Lung (tissue), 12 donors: ENCODE data around the gene MYZAP. TPM values are rescaled to one million over a fixed set of nuclear protein-coding genes. Genes with fewer than 3 reads are reported as not detected.
A peak's percentile ranks its signal among the peaks of the same experiment; 100 is the strongest.

ENCODE experiments used
- ATAC-seq: fragments of 200-7000 bp; cut with Tn5 transposase; one replicate; pipeline ENCODE4 v1.9.1; 2020; ENCODE audit warnings: moderate number of reproducible peaks; ENCODE audit not compliant: insufficient read depth, low FRiP score
- DNase-seq, 3 donors: peaks; one replicate each; pipeline ENCODE4 v3.0.0-alpha.2; 2013 to 2017
- H3K27ac ChIP-seq, 2 donors: one replicate each; pipeline ENCODE4 v1.5.1; 2013; ENCODE audit warnings: mild to moderate bottlenecking in 2 of 2, moderate library complexity in 2 of 2, control low read depth in 1 of 2, inconsistent platforms in 1 of 2, low read depth in 1 of 2, low read length in 1 of 2
- H3K27me3 ChIP-seq, 3 donors: one replicate each; pipeline ENCODE4 v1.5.1; 2013; ENCODE audit warnings: low read length in 2 of 3; ENCODE audit not compliant: control insufficient read depth in 3 of 3, insufficient read depth in 3 of 3
- H3K36me3 ChIP-seq, 4 donors: one replicate each; pipeline ENCODE4 v1.5.1; 2013; ENCODE audit warnings: low read length in 4 of 4, mild to moderate bottlenecking in 1 of 4, moderate library complexity in 1 of 4; ENCODE audit not compliant: control insufficient read depth in 4 of 4, insufficient read depth in 4 of 4
- H3K4me1 ChIP-seq, 5 donors: one replicate each; pipeline ENCODE4 v1.5.1; 2013; ENCODE audit warnings: low read length in 5 of 5, mild to moderate bottlenecking in 2 of 5, moderate library complexity in 1 of 5; ENCODE audit not compliant: control insufficient read depth in 5 of 5, insufficient read depth in 5 of 5
- H3K4me3 ChIP-seq: one replicate; pipeline ENCODE4 v1.5.1; 2013; ENCODE audit warnings: mild to moderate bottlenecking, control low read depth, moderate library complexity
- H3K9ac ChIP-seq, 2 donors: one replicate each; pipeline ENCODE4 v1.5.1; 2013; ENCODE audit warnings: low read length in 2 of 2, control low read depth in 1 of 2; ENCODE audit not compliant: insufficient read depth in 1 of 2
- H3K9me3 ChIP-seq, 4 donors: one replicate each; pipeline ENCODE4 v1.5.1; 2013; ENCODE audit warnings: low read length in 3 of 4, mild to moderate bottlenecking in 1 of 4, moderate library complexity in 1 of 4; ENCODE audit not compliant: control insufficient read depth in 4 of 4, insufficient read depth in 3 of 4
- CTCF ChIP-seq: IDR thresholded peaks from 2 replicates; pipeline ENCODE4 v1.5.1; 2012; ENCODE audit warnings: mild to moderate bottlenecking; ENCODE audit errors: control extremely low read depth, extremely low read depth
- WGBS, 2 donors: extraction: QIAGEN DNeasy Blood & Tissue Kit; methylation state at CpG; one replicate each; pipeline ENCODE4 v1.1.7; 2013; 5-methylcytosine and 5-hydroxymethylcytosine counted together
- polyA plus RNA-seq, 2 donors: library from polyadenylated mRNA; stranded (reverse); fragments of 200-250 nt; gene quantifications; one replicate each; pipeline ENCODE4 v1.2.1, GENCODE V29; 2013
- total RNA-seq, 2 donors: library from RNA; depleted of rRNA in 1 of 2; stranded (reverse); fragments of >200 nt in 1 of 2; gene quantifications; one replicate each; pipeline ENCODE4 v1.2.1, GENCODE V29; 2014 to 2021
- donor health status: control.
- donor health status: control.
- donor health status: Bipolar disorder and iron deficiency.
- donor health status: healthy.
- donor health status: DM: yes; HTN: yes; CAD: no.

MYZAP gene
- total and polyA plus RNA-seq, 4 donors = 6.9 to 36.9 (median 11.6) TPM

GRCh38 chr15:57690341-57690966 is 98.8 kb downstream of the MYZAP start:
- TF ChIP-seq CTCF = no peak
- DNase-seq (no peak), ATAC-seq (no peak)
- 93 to 98% methylated on average over 6 of the region's 6 CpGs for WGBS, 2 donors
- H3K4me3 ChIP-seq = no peak overlapping the region
- H3K36me3 ChIP-seq = no peaks in the 10 kb centered on the region
- peak overlapping the region in 1 of 2 donors; percentile 32 for H3K27ac ChIP-seq
- H3K4me1 ChIP-seq = peaks cover 0 to 11% (median 2%) of the 10 kb centered on the region in 5 donors
- no peak overlapping the region for H3K9ac ChIP-seq
- no peaks in the 10 kb centered on the region for H3K9me3 ChIP-seq
- no peaks in the 10 kb centered on the region for H3K27me3 ChIP-seq

DNA sequence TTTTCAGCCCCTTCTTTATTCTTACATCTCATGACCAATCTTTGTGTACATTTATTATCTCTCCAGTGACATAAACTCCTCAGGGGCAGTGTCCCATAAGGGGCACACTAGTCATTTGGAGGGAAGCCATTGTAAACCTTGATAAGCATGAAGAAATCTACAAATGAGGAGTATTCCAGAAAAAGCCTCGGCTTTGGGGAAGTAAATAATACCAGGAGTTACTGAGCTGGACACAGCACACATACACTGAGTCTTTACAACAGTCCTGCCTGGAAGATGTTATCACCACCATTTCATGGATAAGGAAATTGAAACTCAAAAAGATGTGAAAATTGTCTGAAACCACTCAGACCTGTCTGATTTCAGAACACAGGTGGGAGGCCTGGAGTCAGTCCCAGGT is 99.4 kb downstream of the MYZAP start:
- WGBS, 2 donors = 38 to 74% methylated on average over 1 of the region's 1 CpG

GRCh38 chr15:57692709-57693108 is 101.0 kb downstream of the MYZAP start:
- Histone ChIP-seq H3K27me3 (no peaks in the 10 kb centered on the region), H3K4me3 (no peak overlapping the region), H3K36me3 (no peaks in the 10 kb centered on the region), H3K4me1 (peaks cover 0 to 11% (median 2%) of the 10 kb centered on the region in 5 donors), H3K27ac (no peak overlapping the region), H3K9me3 (no peaks in the 10 kb centered on the region), H3K9ac (no peak overlapping the region)
- ATAC-seq (no peak), DNase-seq (peak in 2 of 3 donors; percentile 65 to 83)
- TF ChIP-seq CTCF = no peak
- 63 to 68% methylated on average over 1 of the region's 1 CpG for WGBS, 2 donors

More for the DNA sequence above, 99.4 kb downstream of the MYZAP start:
- no peak overlapping the region for H3K4me3 ChIP-seq
- H3K4me1 ChIP-seq = peaks cover 0 to 11% (median 2%) of the 10 kb centered on the region in 5 donors
- no peak overlapping the region for H3K9ac ChIP-seq
- H3K9me3 ChIP-seq = no peaks in the 10 kb centered on the region
- TF ChIP-seq CTCF = no peak
- no peaks in the 10 kb centered on the region for H3K36me3 ChIP-seq
- DNase-seq = no peak
- peak overlapping the region in 1 of 2 donors; percentile 4 for H3K27ac ChIP-seq
- ATAC-seq = no peak
- no peaks in the 10 kb centered on the region for H3K27me3 ChIP-seq

- no peaks in the 10 kb centered on the region for H3K9me3 ChIP-seq
- peaks cover 0 to 11% (median 2%) of the 10 kb centered on the region in 5 donors for H3K4me1 ChIP-seq
- no peaks in the 10 kb centered on the region for H3K27me3 ChIP-seq
- TF ChIP-seq CTCF = no peak
- 81 to 89% methylated on average over 1 of the region's 1 CpG for WGBS, 2 donors
- no peak for DNase-seq
- H3K4me3 ChIP-seq = no peak overlapping the region
- H3K27ac ChIP-seq = no peak overlapping the region
- no peak for ATAC-seq
- no peaks in the 10 kb centered on the region for H3K36me3 ChIP-seq
- no peak overlapping the region for H3K9ac ChIP-seq
These were observed 102.6 kb downstream of the MYZAP start for GRCh38 chr15:57694279-57694678.
